Hepatocyte (in vitro differentiated cells): Measurements from ENCODE around the gene RPL13. TPM values are rescaled to one million over a fixed set of nuclear protein-coding genes. Genes with fewer than 3 reads are reported as not detected.

Source experiments
- DNase-seq: peaks from one replicate; pipeline ENCODE4 v3.0.0-alpha.2; 2016; ENCODE audit warnings: low spot score
- H2AFZ ChIP-seq: fragments of 200-600 bp; sonication (generic); 2 replicates; pipeline ENCODE4 v1.6.0; 2016; ENCODE audit warnings: antibody characterized with exemption, mild to moderate bottlenecking
- H3K27ac ChIP-seq: fragments of 200-600 bp; sonication (generic); 2 replicates; pipeline ENCODE4 v1.5.1; 2016; ENCODE audit warnings: mild to moderate bottlenecking
- H3K27me3 ChIP-seq: fragments of 200-600 bp; sonication (generic); 2 replicates; pipeline ENCODE4 v1.6.1; 2016
- H3K36me3 ChIP-seq: fragments of 200-600 bp; sonication (generic); replicated peaks from 2 replicates; pipeline ENCODE4 v1.5.1; 2016; ENCODE audit warnings: low read depth; ENCODE audit not compliant: insufficient read depth
- H3K4me1 ChIP-seq: fragments of 200-600 bp; sonication (generic); 2 replicates; pipeline ENCODE4 v1.5.1; 2016; ENCODE audit warnings: mild to moderate bottlenecking, moderate library complexity; ENCODE audit not compliant: insufficient read depth
- H3K4me2 ChIP-seq: fragments of 200-600 bp; sonication (generic); 2 replicates; pipeline ENCODE4 v1.6.0; 2016
- H3K4me3 ChIP-seq: fragments of 200-600 bp; sonication (generic); 2 replicates; pipeline ENCODE4 v1.5.1; 2016; ENCODE audit warnings: mild to moderate bottlenecking
- H3K79me2 ChIP-seq: fragments of 200-600 bp; sonication (generic); 2 replicates; pipeline ENCODE4 v1.6.0; 2017; ENCODE audit warnings: mild to moderate bottlenecking
- H3K9me2 ChIP-seq: fragments of 200-600 bp; sonication (generic); replicated peaks from 2 replicates; pipeline ENCODE4 v1.6.0; 2017; ENCODE audit warnings: mild to moderate bottlenecking; ENCODE audit not compliant: insufficient read depth
- H3K9me3 ChIP-seq: fragments of 200-600 bp; sonication (generic); 2 replicates; pipeline ENCODE4 v1.5.1; 2016; ENCODE audit warnings: low read depth, mild to moderate bottlenecking
- H4K20me1 ChIP-seq: fragments of 200-600 bp; sonication (generic); 2 replicates; pipeline ENCODE4 v1.6.0; 2016; ENCODE audit warnings: mild to moderate bottlenecking; ENCODE audit not compliant: insufficient read depth, poor library complexity, severe bottlenecking
- CTCF ChIP-seq: fragments of 200-600 bp; sonication (generic); IDR thresholded peaks from 2 replicates; pipeline ENCODE4 v1.5.1; 2016; ENCODE audit warnings: antibody characterized with exemption, mild to moderate bottlenecking; ENCODE audit not compliant: poor library complexity
- EZH2 ChIP-seq: fragments of 200-600 bp; sonication (generic); IDR thresholded peaks from 2 replicates; pipeline ENCODE4 v1.6.1; 2016; ENCODE audit warnings: antibody characterized with exemption, mild to moderate bottlenecking, borderline replicate concordance
- EZH2phosphoT487 ChIP-seq: fragments of 200-600 bp; sonication (generic); IDR thresholded peaks from one replicate; pipeline ENCODE4 v1.6.1; 2018; ENCODE audit warnings: antibody characterized with exemption, mild to moderate bottlenecking, low read depth, moderate library complexity; ENCODE audit not compliant: unreplicated experiment, severe bottlenecking
- WGBS: methylation state at CpG from one replicate; pipeline ENCODE4 v1.1.6; 2016; ENCODE audit warnings: low lambda C conversion rate; ENCODE audit errors: missing lambda C conversion rate; 5-methylcytosine and 5-hydroxymethylcytosine counted together
- polyA plus RNA-seq: library from polyadenylated mRNA; unstranded; fragments of >200 nt; fragmentation: Nextera tagmentation; extraction: Ambion mirVana; gene quantifications from 2 replicates; pipeline ENCODE4 v1.2.1, GENCODE V29; 2016
- total RNA-seq: library from RNA; depleted of rRNA; stranded (reverse); fragments of >200 nt; gene quantifications from 2 replicates; pipeline ENCODE4 v1.2.3, GENCODE V29; 2014

Gene RPL13
- total and polyA plus RNA-seq, 2 experiments from 2014 or later, result 1,312 to 4,787 TPM

GRCh38 chr16:89605186-89605970, 44.9 kb downstream of the RPL13 start:
- Histone ChIP-seq H3K9me2 (no peaks in the 10 kb centered on the region), H3K36me3 (no peaks in the 10 kb centered on the region), H2AFZ (no peak overlapping the region), H3K79me2 (no peaks in the 10 kb centered on the region), H3K4me2 (no peak overlapping the region), H3K4me1 (peaks cover 23% of the 10 kb centered on the region), H3K9me3 (no peaks in the 10 kb centered on the region), H3K27me3 (no peaks in the 10 kb centered on the region), H4K20me1 (no peaks in the 10 kb centered on the region), H3K4me3 (no peak overlapping the region), H3K27ac (no peak overlapping the region)
- no peak for TF ChIP-seq CTCF
- TF ChIP-seq EZH2phosphoT487, result no peak
- no peak for TF ChIP-seq EZH2
- WGBS, result 94% methylated on average over 26 of the region's 34 CpGs
- DNase-seq, result no peak

- no peak overlapping the region for H3K27ac ChIP-seq
- H4K20me1 ChIP-seq, result no peaks in the 10 kb centered on the region
- TF ChIP-seq EZH2phosphoT487 (no peak), EZH2 (no peak), CTCF (no peak)
- H3K27me3 ChIP-seq, result no peaks in the 10 kb centered on the region
- H3K9me2 ChIP-seq, result no peaks in the 10 kb centered on the region
- 92% methylated on average over 8 of the region's 9 CpGs for WGBS
- no peak overlapping the region for H2AFZ ChIP-seq
- H3K4me2 ChIP-seq, result no peak overlapping the region
- DNase-seq, result no peak
- no peak overlapping the region for H3K4me3 ChIP-seq
- peaks cover 23% of the 10 kb centered on the region for H3K4me1 ChIP-seq
- H3K79me2 ChIP-seq, result no peaks in the 10 kb centered on the region
- no peaks in the 10 kb centered on the region for H3K9me3 ChIP-seq
- no peaks in the 10 kb centered on the region for H3K36me3 ChIP-seq
These were observed 45.5 kb downstream of the RPL13 start for GRCh38 chr16:89606006-89606405.

GRCh38 chr16:89607453-89607852, 47.0 kb downstream of the RPL13 start:
- Histone ChIP-seq H3K9me3 (no peaks in the 10 kb centered on the region), H3K27me3 (no peaks in the 10 kb centered on the region), H3K79me2 (no peaks in the 10 kb centered on the region), H3K4me2 (no peak overlapping the region), H2AFZ (no peak overlapping the region), H3K4me3 (no peak overlapping the region), H3K4me1 (peaks cover 18% of the 10 kb centered on the region), H3K36me3 (no peaks in the 10 kb centered on the region), H4K20me1 (no peaks in the 10 kb centered on the region), H3K9me2 (no peaks in the 10 kb centered on the region), H3K27ac (no peak overlapping the region)
- WGBS, result 64% methylated on average over 9 of the region's 9 CpGs
- no peak for DNase-seq
- no peak for TF ChIP-seq CTCF
- no peak for TF ChIP-seq EZH2
- TF ChIP-seq EZH2phosphoT487, result no peak
